A549 (cell line): ENCODE measurements around the gene NDUFAF5. TPM values are rescaled to one million over a fixed set of nuclear protein-coding genes. Genes with fewer than 3 reads are reported as not detected.

Source experiments
- ATAC-seq, 2 experiments: fragments of 200-7000 bp in 1 of 2; fragments of >200 bp in 1 of 2; cut with Nextera tagmentation in 1 of 2; cut with Tn5 transposase in 1 of 2; 3 replicates each; pipeline versions ENCODE4 v1.8.0 to v1.9.1; 2018 to 2020; ENCODE audit warnings: mild to moderate bottlenecking in 1 of 2, moderate library complexity in 1 of 2
- CTCF ChIA-PET: fragments of 300-600 bp; sonication (Branson Sonifier 250); formaldehyde crosslinking; extraction: SDS; loops from one replicate; lab custom pipeline; 2021; ENCODE audit warnings: antibody characterized with exemption, inconsistent platforms; lab: Yijun Ruan, JAX
- POLR2A ChIA-PET: fragments of 350-600 bp; formaldehyde crosslinking; extraction: SDS; loops from one replicate; lab custom pipeline; 2021; ENCODE audit warnings: antibody characterized with exemption, inconsistent platforms; lab: Yijun Ruan, JAX
- DNase-seq, 2 experiments: peaks; one replicate each; pipeline versions ENCODE4 v3.0.0 to v3.0.0-alpha.2; 2011 to 2016; ENCODE audit warnings: low read depth in 1 of 2, low spot score in 1 of 2
- FAIRE-seq: peaks from 2 replicates; lab custom pipeline; 2011; peaks lifted over from hg19 to GRCh38; lab: Jason Lieb, UNC
- H3K27ac ChIP-seq, 2 experiments: fragments of >200 bp; sonication (Bioruptor Twin); formaldehyde crosslinking; 3 replicates each; pipeline ENCODE4 v1.5.1; 2016 to 2017
- H3K4me1 ChIP-seq: fragments of >200 bp; sonication (Bioruptor Twin); formaldehyde crosslinking; 3 replicates; pipeline ENCODE4 v1.6.1; 2016
- H3K4me2 ChIP-seq: fragments of >200 bp; sonication (Bioruptor Twin); formaldehyde crosslinking; 3 replicates; pipeline ENCODE4 v1.6.1; 2016
- H3K4me3 ChIP-seq: fragments of >200 bp; sonication (Bioruptor Twin); formaldehyde crosslinking; 3 replicates; pipeline ENCODE4 v1.5.1; 2016
- H3K9me3 ChIP-seq: fragments of >200 bp; sonication (Bioruptor Twin); formaldehyde crosslinking; 3 replicates; pipeline ENCODE4 v1.6.1; 2016
- CBX8 ChIP-seq: fragments of 200-600 bp; sonication (generic); IDR thresholded peaks from 2 replicates; pipeline ENCODE4 v1.6.1; 2016
- CHD2 ChIP-seq: fragments of 150-350 bp; IDR thresholded peaks from 2 replicates; pipeline ENCODE4 v1.6.1; 2014; ENCODE audit warnings: low read length; ENCODE audit not compliant: partially characterized antibody
- EHMT2 ChIP-seq: fragments of 200-600 bp; sonication (generic); IDR thresholded peaks from 2 replicates; pipeline ENCODE4 v1.6.1; 2016; ENCODE audit warnings: antibody characterized with exemption, low read depth, mild to moderate bottlenecking, moderate library complexity
- EP300 ChIP-seq, 2 experiments: fragments of >200 bp; sonication (Bioruptor Twin); formaldehyde crosslinking; IDR thresholded peaks; 2 replicates in 1 of 2; 3 replicates in 1 of 2; pipeline ENCODE4 v1.6.1; 2016 to 2017
- ESRRA ChIP-seq: fragments of 150-350 bp; IDR thresholded peaks from 2 replicates; pipeline ENCODE4 v1.6.1; 2014; ENCODE audit warnings: mild to moderate bottlenecking, low read length, borderline replicate concordance
- GATA3 ChIP-seq: IDR thresholded peaks from 2 replicates; pipeline ENCODE4 v1.6.1; 2012; ENCODE audit warnings: borderline replicate concordance
- JUNB ChIP-seq: fragments of >200 bp; sonication (Bioruptor Twin); formaldehyde crosslinking; IDR thresholded peaks from 2 replicates; pipeline ENCODE4 v1.6.1; 2016
- MYC ChIP-seq: IDR thresholded peaks from 2 replicates; pipeline ENCODE4 v1.6.1; 2012; ENCODE audit warnings: mild to moderate bottlenecking, inconsistent platforms, low read length, improper control_type of control experiment, borderline replicate concordance
- NFE2L2 ChIP-seq: fragments of 150-350 bp; conservative IDR thresholded peaks from 2 replicates; pipeline ENCODE4 v1.6.1; 2014; ENCODE audit warnings: low read length
- PHF8 ChIP-seq: fragments of 200-600 bp; sonication (generic); IDR thresholded peaks from 2 replicates; pipeline ENCODE4 v1.6.1; 2016; ENCODE audit warnings: low read depth, mild to moderate bottlenecking, antibody characterized with exemption, moderate library complexity, borderline replicate concordance
- RARB ChIP-seq: fragments of 250-450 bp; sonication (Bioruptor Pico); IDR thresholded peaks from 2 replicates; pipeline ENCODE4 v1.8.0; 2021; ENCODE audit warnings: mild to moderate bottlenecking, moderate library complexity
- RNF2 ChIP-seq: fragments of 200-600 bp; sonication (generic); IDR thresholded peaks from 2 replicates; pipeline ENCODE4 v1.6.1; 2016; ENCODE audit warnings: low read depth, mild to moderate bottlenecking, antibody characterized with exemption, moderate library complexity, borderline replicate concordance
- SMC3 ChIP-seq: fragments of >200 bp; sonication (Bioruptor Twin); formaldehyde crosslinking; IDR thresholded peaks from 3 replicates; pipeline ENCODE4 v1.6.1; 2018; ENCODE audit warnings: inconsistent platforms
- TFCP2L1 ChIP-seq: fragments of 250-450 bp; sonication (Bioruptor Pico); IDR thresholded peaks from 2 replicates; pipeline ENCODE4 v1.5.0; 2021; ENCODE audit warnings: mild to moderate bottlenecking
- ZNF302 ChIP-seq: fragments of 250-450 bp; sonication (Bioruptor Pico); IDR thresholded peaks from 2 replicates; pipeline ENCODE4 v1.9.0; 2021; ENCODE audit warnings: inconsistent platforms, mild to moderate bottlenecking, moderate library complexity
- WGBS: methylation state at CpG from one replicate; pipeline ENCODE4 v1.1.6; 2017; ENCODE audit errors: missing lambda C conversion rate; 5-methylcytosine and 5-hydroxymethylcytosine counted together
- polyA plus RNA-seq, 4 experiments: library from polyadenylated mRNA; depleted of rRNA in 3 of 4; stranded (reverse); fragments of >200 nt; fragmentation: RNase III in 1 of 4; extraction: RNeasy Plus Mini Kit Qiagen cat#74134 plus additional on column Dnase treatment in 1 of 4; gene quantifications; 2 replicates in 3 of 4; 3 replicates in 1 of 4; pipeline ENCODE4 v1.2.3, GENCODE V29; 2011 to 2017
- TF ChIP-seq, protein P1 (sequence below): fragments of 250-450 bp; sonication (Bioruptor Pico); IDR thresholded peaks from 2 replicates; pipeline ENCODE4 v1.5.0; 2021; ENCODE audit warnings: mild to moderate bottlenecking, moderate library complexity, borderline replicate concordance
- TF ChIP-seq, protein P2 (sequence below): fragments of >200 bp; sonication (Bioruptor Twin); formaldehyde crosslinking; IDR thresholded peaks from 3 replicates; pipeline ENCODE4 v1.6.1; 2016
- TF ChIP-seq, protein P3 (sequence below): IDR thresholded peaks from 2 replicates; pipeline ENCODE4 v1.6.1; 2012; ENCODE audit warnings: low read depth, borderline replicate concordance
- TF ChIP-seq, protein P4 (sequence below): IDR thresholded peaks from 2 replicates; pipeline ENCODE4 v1.6.1; 2012
- TF ChIP-seq, protein P5 (sequence below): fragments of >200 bp; sonication (Bioruptor Twin); formaldehyde crosslinking; IDR thresholded peaks from 3 replicates; pipeline ENCODE4 v1.5.1; 2016

Gene NDUFAF5
- polyA plus RNA-seq, 2 of the 4 experiments (the other 2 are of a cell fraction), result 29.2 to 53.5 TPM

DNA sequence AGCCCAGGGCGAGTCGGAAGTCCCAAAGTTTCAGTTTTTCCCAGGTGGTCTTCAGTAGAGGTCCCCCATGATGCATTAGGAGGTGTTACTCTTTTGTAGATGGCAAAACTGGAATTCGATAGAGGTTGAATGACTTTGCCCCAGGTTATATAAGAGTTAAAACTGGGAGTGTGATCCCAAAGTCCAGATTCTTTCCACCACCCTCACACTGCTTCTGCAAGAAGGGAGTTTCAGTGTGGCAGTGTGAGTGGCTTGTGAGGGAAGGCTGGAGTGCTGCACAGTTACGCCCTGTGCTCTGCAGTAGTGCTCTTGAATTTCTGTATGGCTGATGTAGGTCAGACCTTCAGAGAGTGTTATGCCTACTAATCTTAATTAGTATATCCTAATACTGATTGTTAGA, 29.8 kb downstream of the NDUFAF5 start (continued):
- TF ChIP-seq, protein P1, sequence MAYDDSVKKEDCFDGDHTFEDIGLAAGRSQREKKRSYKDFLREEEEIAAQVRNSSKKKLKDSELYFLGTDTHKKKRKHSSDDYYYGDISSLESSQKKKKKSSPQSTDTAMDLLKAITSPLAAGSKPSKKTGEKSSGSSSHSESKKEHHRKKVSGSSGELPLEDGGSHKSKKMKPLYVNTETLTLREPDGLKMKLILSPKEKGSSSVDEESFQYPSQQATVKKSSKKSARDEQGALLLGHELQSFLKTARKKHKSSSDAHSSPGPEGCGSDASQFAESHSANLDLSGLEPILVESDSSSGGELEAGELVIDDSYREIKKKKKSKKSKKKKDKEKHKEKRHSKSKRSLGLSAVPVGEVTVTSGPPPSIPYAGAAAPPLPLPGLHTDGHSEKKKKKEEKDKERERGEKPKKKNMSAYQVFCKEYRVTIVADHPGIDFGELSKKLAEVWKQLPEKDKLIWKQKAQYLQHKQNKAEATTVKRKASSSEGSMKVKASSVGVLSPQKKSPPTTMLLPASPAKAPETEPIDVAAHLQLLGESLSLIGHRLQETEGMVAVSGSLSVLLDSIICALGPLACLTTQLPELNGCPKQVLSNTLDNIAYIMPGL (CRISPR knock-in tag), result no peak
- TF ChIP-seq, protein P2, sequence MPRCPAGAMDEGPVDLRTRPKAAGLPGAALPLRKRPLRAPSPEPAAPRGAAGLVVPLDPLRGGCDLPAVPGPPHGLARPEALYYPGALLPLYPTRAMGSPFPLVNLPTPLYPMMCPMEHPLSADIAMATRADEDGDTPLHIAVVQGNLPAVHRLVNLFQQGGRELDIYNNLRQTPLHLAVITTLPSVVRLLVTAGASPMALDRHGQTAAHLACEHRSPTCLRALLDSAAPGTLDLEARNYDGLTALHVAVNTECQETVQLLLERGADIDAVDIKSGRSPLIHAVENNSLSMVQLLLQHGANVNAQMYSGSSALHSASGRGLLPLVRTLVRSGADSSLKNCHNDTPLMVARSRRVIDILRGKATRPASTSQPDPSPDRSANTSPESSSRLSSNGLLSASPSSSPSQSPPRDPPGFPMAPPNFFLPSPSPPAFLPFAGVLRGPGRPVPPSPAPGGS, result no peak
- TF ChIP-seq ZNF302 (CRISPR knock-in tag) (no peak), RARB (CRISPR knock-in tag) (no peak), SMC3 (no peak), NFE2L2 (no peak)

DNA sequence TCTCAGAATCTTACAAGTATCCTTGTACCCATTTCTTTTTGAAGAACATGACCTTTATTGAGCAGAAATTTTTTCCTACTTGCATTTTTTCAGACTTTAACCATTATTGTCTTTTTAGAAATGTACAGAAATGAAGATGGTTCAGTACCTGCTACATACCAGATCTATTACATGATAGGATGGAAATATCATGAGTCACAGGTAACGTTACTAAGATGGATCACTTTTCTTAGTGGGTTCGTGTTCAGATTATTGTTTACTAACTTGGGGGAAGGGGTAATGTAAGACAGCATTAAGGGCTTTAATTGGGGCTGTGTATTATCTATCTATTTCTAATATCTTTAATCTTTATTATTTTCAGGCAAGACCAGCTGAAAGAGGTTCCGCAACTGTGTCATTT, 31.9 kb downstream of the NDUFAF5 start:
- H3K27ac ChIP-seq, result no peak overlapping the region
- ChIA-PET POLR2A (no interaction called here), CTCF (interaction anchor here (0.6 to 1.4 kb wide), 3 partner anchors 15 to 239 kb away, joined by 3 to 4 read pairs (median 4); no protein-coding TSS in a partner anchor)
- H3K4me2 ChIP-seq, result no peak overlapping the region
- FAIRE-seq (no peak), ATAC-seq (no peak), DNase-seq (no peak)
- peaks cover 4% of the 10 kb centered on the region; the same call in 1 of the 3 replicates for H3K9me3 ChIP-seq
- 0 out of 3 replicates have a peak, but pooled peaks cover 3% of the 10 kb centered on the region for H3K4me1 ChIP-seq
- H3K4me3 ChIP-seq, result no peak overlapping the region
- TF ChIP-seq TFCP2L1, result no peak
- TF ChIP-seq, protein P3, sequence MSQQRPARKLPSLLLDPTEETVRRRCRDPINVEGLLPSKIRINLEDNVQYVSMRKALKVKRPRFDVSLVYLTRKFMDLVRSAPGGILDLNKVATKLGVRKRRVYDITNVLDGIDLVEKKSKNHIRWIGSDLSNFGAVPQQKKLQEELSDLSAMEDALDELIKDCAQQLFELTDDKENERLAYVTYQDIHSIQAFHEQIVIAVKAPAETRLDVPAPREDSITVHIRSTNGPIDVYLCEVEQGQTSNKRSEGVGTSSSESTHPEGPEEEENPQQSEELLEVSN, result no peak
- TF ChIP-seq ESRRA, result no peak
- TF ChIP-seq SMC3, result no peak
- no peak for TF ChIP-seq RNF2
- TF ChIP-seq JUNB, result no peak
- TF ChIP-seq, protein P4, sequence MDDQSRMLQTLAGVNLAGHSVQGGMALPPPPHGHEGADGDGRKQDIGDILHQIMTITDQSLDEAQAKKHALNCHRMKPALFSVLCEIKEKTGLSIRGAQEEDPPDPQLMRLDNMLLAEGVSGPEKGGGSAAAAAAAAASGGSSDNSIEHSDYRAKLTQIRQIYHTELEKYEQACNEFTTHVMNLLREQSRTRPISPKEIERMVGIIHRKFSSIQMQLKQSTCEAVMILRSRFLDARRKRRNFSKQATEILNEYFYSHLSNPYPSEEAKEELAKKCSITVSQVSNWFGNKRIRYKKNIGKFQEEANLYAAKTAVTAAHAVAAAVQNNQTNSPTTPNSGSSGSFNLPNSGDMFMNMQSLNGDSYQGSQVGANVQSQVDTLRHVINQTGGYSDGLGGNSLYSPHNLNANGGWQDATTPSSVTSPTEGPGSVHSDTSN, result no peak
- TF ChIP-seq, protein P5, sequence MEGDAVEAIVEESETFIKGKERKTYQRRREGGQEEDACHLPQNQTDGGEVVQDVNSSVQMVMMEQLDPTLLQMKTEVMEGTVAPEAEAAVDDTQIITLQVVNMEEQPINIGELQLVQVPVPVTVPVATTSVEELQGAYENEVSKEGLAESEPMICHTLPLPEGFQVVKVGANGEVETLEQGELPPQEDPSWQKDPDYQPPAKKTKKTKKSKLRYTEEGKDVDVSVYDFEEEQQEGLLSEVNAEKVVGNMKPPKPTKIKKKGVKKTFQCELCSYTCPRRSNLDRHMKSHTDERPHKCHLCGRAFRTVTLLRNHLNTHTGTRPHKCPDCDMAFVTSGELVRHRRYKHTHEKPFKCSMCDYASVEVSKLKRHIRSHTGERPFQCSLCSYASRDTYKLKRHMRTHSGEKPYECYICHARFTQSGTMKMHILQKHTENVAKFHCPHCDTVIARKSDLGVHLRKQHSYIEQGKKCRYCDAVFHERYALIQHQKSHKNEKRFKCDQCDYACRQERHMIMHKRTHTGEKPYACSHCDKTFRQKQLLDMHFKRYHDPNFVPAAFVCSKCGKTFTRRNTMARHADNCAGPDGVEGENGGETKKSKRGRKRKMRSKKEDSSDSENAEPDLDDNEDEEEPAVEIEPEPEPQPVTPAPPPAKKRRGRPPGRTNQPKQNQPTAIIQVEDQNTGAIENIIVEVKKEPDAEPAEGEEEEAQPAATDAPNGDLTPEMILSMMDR, result no peak
- no peak for TF ChIP-seq CHD2
- TF ChIP-seq GATA3, result no peak
- TF ChIP-seq MYC, result no peak
- no peak for TF ChIP-seq EP300 (IDR thresholded peaks at IDR 0.05)
- TF ChIP-seq EHMT2, result no peak
- no peak for TF ChIP-seq NFE2L2
- no peak for TF ChIP-seq CBX8
- TF ChIP-seq, protein P2, result no peak
- no peak for TF ChIP-seq PHF8
- 49% methylated on average over 3 of the region's 3 CpGs for WGBS
